AG09309 (cell line): ENCODE measurements around the gene MORN5.

Source experiments
- DNase-seq: peaks from one replicate; pipeline ENCODE4 v3.0.0-alpha.2; 2010; ENCODE audit warnings: low read depth
- H3K4me3 ChIP-seq: 2 replicates; pipeline ENCODE4 v1.5.1; 2011; ENCODE audit warnings: mild to moderate bottlenecking, low read depth, low read length, moderate library complexity; ENCODE audit not compliant: control insufficient read depth
- TF ChIP-seq, protein P1 (sequence below): IDR thresholded peaks from 2 replicates; pipeline ENCODE4 v1.5.1; 2011; ENCODE audit warnings: mild to moderate bottlenecking, low read depth, low read length, inconsistent platforms; ENCODE audit not compliant: insufficient read depth, control insufficient read depth; ENCODE audit errors: missing control alignments

MORN5 gene

DNA sequence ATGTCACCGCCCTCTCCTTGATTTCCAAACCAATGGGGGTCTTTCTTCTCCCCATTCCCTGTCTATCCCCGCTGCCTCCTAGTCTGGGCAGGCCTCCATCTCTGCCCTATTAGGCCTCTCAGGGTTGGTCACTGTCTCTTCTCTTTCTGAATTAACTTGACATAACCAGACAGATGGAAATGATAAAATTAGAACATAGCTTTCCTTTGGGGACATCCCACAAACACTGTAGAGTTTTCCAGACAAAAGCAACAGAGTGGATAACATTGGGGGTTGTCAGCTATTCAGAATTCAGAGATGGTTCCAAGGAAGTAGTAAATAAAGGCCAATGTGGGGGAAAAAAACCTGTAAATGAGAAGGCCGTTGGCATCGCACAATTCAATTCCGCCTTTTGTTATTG is 44.3 kb downstream of the MORN5 start:
- TF ChIP-seq, protein P1, sequence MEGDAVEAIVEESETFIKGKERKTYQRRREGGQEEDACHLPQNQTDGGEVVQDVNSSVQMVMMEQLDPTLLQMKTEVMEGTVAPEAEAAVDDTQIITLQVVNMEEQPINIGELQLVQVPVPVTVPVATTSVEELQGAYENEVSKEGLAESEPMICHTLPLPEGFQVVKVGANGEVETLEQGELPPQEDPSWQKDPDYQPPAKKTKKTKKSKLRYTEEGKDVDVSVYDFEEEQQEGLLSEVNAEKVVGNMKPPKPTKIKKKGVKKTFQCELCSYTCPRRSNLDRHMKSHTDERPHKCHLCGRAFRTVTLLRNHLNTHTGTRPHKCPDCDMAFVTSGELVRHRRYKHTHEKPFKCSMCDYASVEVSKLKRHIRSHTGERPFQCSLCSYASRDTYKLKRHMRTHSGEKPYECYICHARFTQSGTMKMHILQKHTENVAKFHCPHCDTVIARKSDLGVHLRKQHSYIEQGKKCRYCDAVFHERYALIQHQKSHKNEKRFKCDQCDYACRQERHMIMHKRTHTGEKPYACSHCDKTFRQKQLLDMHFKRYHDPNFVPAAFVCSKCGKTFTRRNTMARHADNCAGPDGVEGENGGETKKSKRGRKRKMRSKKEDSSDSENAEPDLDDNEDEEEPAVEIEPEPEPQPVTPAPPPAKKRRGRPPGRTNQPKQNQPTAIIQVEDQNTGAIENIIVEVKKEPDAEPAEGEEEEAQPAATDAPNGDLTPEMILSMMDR, result no peak

DNA sequence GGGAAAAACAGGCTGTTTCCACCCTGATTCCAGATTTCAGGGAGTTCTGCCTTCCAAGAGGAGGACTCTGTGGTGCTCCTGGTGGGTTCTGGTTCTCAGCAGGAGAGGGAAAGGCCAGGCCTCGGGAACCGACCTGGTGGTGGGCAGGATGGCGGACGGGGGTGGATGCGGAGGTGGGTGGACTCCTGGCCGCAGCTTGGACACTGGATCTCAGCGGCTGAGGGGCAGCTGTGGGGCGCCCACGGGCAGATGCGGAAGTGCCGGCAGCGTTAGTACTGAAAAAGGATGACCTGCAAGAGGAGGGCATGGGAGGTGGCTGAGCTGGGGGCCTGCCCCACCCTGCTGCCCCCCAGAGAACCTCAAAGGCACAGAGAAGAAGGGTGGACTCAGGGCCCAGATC is 44.8 kb downstream of the MORN5 start:
- DNase-seq, result no peak
- TF ChIP-seq, protein P1, result no peak
- H3K4me3 ChIP-seq, result no peak overlapping the region

More for the DNA sequence above, 44.3 kb downstream of the MORN5 start:
- no peak overlapping the region for H3K4me3 ChIP-seq
- DNase-seq, result no peak

DNA sequence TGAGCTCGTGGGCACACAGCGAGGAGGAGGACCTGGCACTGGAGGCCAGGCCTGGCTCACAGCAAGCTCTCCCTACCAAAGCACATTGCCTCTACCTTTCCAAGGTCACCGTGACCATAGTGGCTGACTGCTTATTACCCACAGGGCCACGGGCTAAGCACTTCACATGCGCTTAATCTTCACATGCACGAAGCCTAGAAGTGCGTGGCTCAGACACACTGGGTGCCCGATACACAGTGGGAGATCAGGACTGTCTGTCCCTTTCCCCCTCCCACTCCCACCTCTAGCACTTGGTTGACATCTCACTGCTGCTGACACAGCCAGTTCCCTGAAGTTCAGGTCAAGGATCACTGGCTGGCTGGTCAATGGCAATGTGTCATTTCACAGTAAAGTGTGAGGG is 45.5 kb downstream of the MORN5 start:
- DNase-seq, result no peak
- TF ChIP-seq, protein P1, result no peak

DNA sequence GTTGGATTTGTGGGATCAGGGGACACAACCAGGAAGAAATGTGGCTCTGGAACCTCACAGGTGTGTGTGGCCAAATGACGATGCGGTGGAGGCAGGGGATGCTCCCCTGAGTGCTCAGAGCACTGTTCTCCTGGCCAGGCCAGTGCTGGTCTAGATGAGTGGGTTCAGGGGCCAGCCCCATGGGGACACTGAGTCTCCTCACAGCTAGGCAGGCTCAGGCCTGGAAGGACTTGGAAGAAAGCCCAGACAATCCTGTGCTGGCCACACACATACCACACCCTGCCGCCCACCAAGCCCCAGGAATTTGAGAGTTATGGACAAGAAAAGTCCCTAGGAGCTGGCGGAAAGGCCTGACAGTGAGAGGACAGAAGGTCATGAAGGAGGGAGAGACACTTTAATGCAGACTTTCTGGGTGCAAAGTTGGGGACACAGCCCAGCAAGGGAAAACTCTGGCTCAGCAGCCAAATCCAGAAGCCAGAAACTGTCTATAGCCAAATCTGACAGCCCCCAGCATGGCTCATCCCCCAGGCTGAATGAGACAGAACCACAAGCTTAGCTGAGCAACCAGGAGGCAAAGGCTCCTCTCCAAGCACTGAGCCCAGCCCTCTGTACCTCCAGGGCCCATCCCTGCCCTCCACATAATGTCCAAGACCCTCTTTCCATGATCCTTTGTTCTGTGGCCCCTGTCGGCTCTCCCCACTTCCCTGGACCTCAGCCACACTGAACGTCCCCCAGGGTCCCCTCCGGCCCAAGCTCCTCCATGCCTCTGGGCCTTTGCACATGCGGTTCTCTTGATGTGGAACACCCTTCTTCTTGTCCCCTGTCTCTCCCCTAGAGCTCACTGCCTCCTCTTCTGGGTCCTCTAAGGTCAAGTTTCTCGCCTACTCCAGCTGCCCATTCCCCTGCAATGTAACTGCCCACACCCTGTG is 46.7 kb downstream of the MORN5 start:
- DNase-seq, result peak; percentile 64
- H3K4me3 ChIP-seq, result no peak overlapping the region
- TF ChIP-seq, protein P1, result no peak

More for the DNA sequence above, 45.5 kb downstream of the MORN5 start:
- H3K4me3 ChIP-seq, result no peak overlapping the region

DNA sequence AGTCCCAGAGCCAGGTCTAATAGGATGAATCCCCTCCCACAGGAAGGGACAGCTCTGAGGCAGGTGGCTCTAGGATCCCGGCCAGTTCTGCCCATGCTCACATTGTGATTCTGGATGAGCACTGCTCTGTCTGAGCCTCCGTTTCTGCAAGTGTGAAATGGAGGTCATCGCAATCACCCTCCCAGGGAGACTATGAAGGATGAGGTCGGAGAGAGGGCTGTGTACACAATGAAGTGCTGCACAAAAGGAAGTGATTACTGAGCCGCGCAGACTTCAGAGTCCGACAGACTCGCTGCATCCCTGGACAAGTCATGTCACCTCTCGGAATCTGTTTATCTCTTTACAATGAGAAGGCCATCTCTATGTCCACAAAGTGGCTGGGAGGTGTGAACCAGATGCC is 47.4 kb downstream of the MORN5 start:
- no peak for DNase-seq
- TF ChIP-seq, protein P1, result no peak
- H3K4me3 ChIP-seq, result no peak overlapping the region

DNA sequence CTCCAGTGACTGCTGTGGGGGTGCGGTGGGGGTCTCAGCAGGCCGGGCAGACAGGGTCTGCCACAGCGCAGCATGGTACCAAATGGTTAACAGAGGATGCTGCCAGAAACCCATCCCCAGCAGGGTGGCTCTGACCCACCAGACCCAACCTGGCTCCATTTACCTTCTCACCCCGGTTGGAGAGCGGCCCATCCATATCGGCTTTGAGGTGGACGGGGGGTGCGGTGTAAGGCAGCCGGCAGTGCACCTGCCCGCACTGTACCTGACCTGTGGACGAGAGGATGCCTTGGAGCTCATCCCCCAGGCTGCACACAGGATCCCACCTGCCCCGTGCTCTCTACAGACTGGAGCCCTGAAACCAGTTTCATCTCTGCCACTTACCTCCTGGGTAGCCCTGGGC is 49.7 kb downstream of the MORN5 start:
- TF ChIP-seq, protein P1, result no peak
- H3K4me3 ChIP-seq, result no peak overlapping the region
- no peak for DNase-seq

DNA sequence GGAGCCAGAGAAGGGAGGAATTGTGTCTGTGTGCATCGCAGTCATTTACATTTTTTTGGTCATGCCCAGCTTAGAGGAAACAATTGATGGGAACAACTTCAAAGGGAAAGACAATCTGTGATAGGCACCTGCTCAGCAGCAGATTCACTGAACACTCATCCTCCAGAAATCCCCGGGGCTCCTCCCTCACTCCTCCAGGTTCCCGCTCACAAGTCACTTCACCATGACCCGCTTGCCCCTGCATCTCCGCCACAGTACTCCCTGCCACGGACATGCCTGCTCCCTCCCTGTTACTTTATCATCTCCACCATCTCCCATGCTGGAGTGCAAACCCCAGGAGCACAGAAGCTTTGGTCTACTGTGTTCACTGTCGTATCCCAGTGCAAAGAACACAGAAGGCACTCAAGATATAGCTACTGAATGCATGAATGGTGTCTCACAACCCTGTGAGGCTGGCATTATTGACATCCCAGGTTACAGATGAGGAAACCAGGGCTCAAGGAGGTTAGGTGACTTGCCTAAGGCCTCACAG is 52.8 kb downstream of the MORN5 start:
- H3K4me3 ChIP-seq, result no peak overlapping the region

More for the DNA sequence above, 52.8 kb downstream of the MORN5 start:
- no peak for DNase-seq
- TF ChIP-seq, protein P1, result no peak
